Thoracic aorta (tissue), 2 donors: ENCODE data around the gene LNX2. TPM values are rescaled to one million over a fixed set of nuclear protein-coding genes. Genes with fewer than 3 reads are reported as not detected.

Source experiments
- ATAC-seq: fragments of 150-250 bp; one replicate; pipeline ENCODE4 v1.8.0; 2017; ENCODE audit warnings: low read depth; ENCODE audit not compliant: insufficient number of reproducible peaks, low FRiP score
- DNase-seq: peaks from one replicate; pipeline ENCODE4 v3.0.0-alpha.2; 2020; ENCODE audit warnings: low spot score
- H3K27ac ChIP-seq, 2 donors: fragments of 200-600 bp; sonication (generic); 1 replicate in 1 of 2; 2 replicates in 1 of 2; pipeline ENCODE4 v1.5.1; 2016; ENCODE audit warnings: mild to moderate bottlenecking in 2 of 2, moderate library complexity in 2 of 2
- H3K27me3 ChIP-seq: fragments of 200-600 bp; sonication (generic); replicated peaks from 2 replicates; pipeline ENCODE4 v1.6.0; 2016; ENCODE audit warnings: mild to moderate bottlenecking; ENCODE audit not compliant: insufficient read depth
- H3K36me3 ChIP-seq: fragments of 200-600 bp; sonication (generic); one replicate; pipeline ENCODE4 v1.5.1; 2016
- H3K4me1 ChIP-seq, 2 donors: fragments of 200-600 bp; sonication (generic); 1 replicate in 1 of 2; 2 replicates in 1 of 2; pipeline versions ENCODE4 v1.5.1 to v1.6.0; 2016; ENCODE audit warnings: low read depth in 2 of 2, mild to moderate bottlenecking in 1 of 2; ENCODE audit not compliant: control insufficient read depth in 1 of 2
- H3K4me3 ChIP-seq: fragments of 200-600 bp; sonication (generic); 2 replicates; pipeline ENCODE4 v1.5.1; 2016; ENCODE audit warnings: mild to moderate bottlenecking
- H3K9me3 ChIP-seq: fragments of 200-600 bp; sonication (generic); 2 replicates; pipeline ENCODE4 v1.5.1; 2016
- total RNA-seq, 2 donors: library from RNA; depleted of rRNA; stranded (reverse); fragments of >200 nt; gene quantifications; one replicate each; pipeline versions ENCODE4 v1.1.0 to v1.2.3, GENCODE V29; 2016
- TF ChIP-seq, protein P1 (sequence below): fragments of 200-600 bp; sonication (generic); IDR thresholded peaks from one replicate; pipeline ENCODE4 v1.5.1; 2019; ENCODE audit warnings: antibody characterized with exemption

Gene LNX2
- total RNA-seq, 2 donors from 2014 or later, result 7.1 to 7.6 TPM

DNA sequence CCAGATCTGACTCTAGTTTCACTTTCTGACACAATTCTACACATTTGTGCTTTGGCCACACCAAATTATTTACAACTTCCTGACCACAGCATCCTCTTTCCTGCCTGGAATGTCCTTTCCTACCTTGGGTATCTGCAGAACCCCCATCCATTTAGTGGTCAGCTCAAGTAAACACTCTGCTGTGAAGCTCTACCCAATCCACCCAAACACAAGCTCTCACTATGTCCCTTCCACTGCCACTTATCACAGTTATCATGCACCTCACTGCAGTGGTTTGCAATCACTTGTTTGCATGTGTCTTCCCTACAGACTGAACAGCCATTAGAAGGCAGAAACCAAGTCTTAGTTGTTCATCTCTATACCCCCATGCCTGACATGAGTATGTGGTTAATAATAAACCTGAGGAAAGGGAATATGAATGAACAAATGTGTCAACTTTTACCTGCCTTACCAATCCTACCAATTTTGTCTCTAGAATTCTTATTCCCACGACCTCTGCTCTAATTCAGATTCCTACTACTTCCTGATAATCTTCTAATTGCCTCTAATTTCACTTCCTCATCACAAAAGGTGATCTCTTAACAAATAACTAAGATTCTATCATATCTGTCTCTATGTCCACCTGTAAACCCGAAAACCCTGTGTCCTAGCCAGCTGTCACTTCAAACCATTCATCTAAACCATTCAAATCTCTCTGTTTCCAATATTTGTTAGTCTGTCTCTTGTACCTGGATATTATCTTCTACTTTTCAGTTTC lies 25.1 kb downstream of the LNX2 start:
- Histone ChIP-seq H3K4me1 (peaks cover 5 to 8% of the 10 kb centered on the region in 2 donors), H3K4me3 (no peak overlapping the region), H3K27ac (no peak overlapping the region), H3K36me3 (no peaks in the 10 kb centered on the region), H3K9me3 (no peaks in the 10 kb centered on the region), H3K27me3 (no peaks in the 10 kb centered on the region)
- TF ChIP-seq, protein P1, sequence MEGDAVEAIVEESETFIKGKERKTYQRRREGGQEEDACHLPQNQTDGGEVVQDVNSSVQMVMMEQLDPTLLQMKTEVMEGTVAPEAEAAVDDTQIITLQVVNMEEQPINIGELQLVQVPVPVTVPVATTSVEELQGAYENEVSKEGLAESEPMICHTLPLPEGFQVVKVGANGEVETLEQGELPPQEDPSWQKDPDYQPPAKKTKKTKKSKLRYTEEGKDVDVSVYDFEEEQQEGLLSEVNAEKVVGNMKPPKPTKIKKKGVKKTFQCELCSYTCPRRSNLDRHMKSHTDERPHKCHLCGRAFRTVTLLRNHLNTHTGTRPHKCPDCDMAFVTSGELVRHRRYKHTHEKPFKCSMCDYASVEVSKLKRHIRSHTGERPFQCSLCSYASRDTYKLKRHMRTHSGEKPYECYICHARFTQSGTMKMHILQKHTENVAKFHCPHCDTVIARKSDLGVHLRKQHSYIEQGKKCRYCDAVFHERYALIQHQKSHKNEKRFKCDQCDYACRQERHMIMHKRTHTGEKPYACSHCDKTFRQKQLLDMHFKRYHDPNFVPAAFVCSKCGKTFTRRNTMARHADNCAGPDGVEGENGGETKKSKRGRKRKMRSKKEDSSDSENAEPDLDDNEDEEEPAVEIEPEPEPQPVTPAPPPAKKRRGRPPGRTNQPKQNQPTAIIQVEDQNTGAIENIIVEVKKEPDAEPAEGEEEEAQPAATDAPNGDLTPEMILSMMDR, result no peak
- DNase-seq, result no peak
- no peak for ATAC-seq

DNA sequence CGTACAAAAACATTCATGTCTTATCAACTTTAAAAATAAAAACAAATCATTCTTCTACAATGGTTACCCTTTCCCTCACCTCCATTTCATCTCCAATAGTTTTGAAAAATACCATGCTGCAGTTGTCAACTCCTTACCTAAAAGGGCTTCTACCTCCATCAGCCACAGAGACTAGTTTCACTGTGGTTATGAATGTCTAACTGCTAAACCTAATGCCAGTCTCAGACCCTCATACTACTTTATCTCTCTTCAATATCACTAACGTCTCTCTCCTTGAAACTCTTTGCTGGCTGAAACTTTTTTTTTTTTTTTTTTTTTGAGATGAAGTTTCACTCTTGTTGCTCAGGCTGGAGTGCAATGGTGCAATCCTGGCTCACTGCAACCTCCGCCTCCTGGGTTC lies 27.1 kb downstream of the LNX2 start:
- H3K36me3 ChIP-seq, result no peaks in the 10 kb centered on the region
- ATAC-seq (no peak), DNase-seq (no peak)
- no peaks in the 10 kb centered on the region for H3K4me1 ChIP-seq
- H3K27me3 ChIP-seq, result no peaks in the 10 kb centered on the region
- H3K27ac ChIP-seq, result no peak overlapping the region
- H3K9me3 ChIP-seq, result no peaks in the 10 kb centered on the region
- H3K4me3 ChIP-seq, result no peak overlapping the region
- TF ChIP-seq, protein P1, result no peak

DNA sequence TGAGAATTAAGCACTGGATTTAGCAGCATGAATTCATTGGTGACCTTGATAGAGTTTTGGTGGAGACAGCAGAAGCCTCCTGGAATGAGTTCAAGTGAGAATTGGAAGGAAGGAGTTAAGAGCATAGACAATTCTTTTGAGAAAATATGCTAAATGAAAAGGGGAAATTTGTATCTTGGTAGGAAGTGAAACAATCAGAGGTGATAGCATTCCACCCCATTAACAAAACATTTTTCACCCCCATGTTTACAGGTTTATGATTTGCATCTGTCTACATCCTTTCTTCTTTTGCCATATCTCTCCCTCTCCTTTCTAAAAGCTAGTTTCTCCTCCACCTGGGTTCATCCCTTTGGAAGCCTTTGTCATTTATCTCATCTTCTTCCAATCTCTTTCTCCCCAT lies 27.5 kb downstream of the LNX2 start:
- TF ChIP-seq, protein P1, result no peak
- no peaks in the 10 kb centered on the region for H3K36me3 ChIP-seq
- H3K27ac ChIP-seq, result no peak overlapping the region
- no peaks in the 10 kb centered on the region for H3K27me3 ChIP-seq
- DNase-seq, result no peak
- H3K9me3 ChIP-seq, result no peaks in the 10 kb centered on the region
- no peak overlapping the region for H3K4me3 ChIP-seq
- ATAC-seq, result no peak
- no peaks in the 10 kb centered on the region for H3K4me1 ChIP-seq

DNA sequence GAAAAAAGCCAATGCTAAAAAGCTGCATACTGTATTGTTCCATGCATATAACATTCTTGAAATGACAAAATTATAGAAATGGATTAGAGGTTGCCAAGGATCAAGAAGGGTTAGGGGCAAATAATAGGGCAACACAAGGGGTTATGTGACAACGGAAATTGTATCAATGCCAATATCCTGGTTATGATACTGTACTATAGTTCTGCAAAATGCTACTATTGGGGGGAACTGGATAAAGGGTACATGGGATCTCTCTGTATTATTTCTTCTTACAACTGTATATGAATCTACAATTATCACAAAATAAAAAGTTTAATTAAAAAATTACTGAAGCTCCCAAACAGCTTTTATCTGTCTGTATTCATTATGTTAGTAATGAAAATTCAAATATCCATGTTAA lies 31.9 kb downstream of the LNX2 start:
- Histone ChIP-seq H3K9me3 (no peaks in the 10 kb centered on the region), H3K4me3 (no peak overlapping the region), H3K36me3 (no peaks in the 10 kb centered on the region), H3K4me1 (peaks cover 0 to 9% of the 10 kb centered on the region in 2 donors), H3K27ac (no peak overlapping the region), H3K27me3 (no peaks in the 10 kb centered on the region)
- no peak for DNase-seq
- no peak for ATAC-seq
- TF ChIP-seq, protein P1, result no peak

DNA sequence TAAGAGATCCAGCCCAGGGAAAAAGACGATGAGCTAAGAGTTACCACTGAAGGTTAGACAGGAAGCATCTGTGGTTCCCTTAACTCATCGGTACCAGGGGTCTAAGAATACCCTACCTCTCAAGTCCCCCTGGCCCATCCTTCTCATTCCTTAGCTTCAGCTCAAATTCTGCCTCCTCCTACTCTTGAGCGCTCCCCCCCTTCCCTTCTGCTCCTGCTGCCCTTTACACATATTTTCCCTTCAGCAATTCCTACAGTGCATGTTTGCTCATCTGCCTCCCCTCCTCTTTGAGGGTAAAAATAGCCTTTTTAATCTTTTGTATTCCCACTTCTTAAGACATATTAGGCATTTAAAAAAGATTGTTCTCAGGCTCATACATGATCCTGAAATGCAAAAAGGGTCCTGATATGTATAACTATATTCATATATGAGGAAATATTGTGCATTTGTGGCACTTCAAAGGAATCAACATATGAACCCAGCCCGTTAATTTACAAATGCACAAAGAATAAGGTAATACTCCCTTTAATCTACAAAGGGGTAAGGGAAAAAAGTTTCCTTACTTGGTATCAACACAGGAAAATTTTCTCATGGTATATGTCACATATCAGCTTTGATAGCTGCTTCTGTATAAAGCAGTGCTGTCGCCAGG lies 33.1 kb downstream of the LNX2 start:
- no peak overlapping the region for H3K4me3 ChIP-seq
- ATAC-seq, result no peak
- peaks cover 0 to 12% of the 10 kb centered on the region in 2 donors for H3K4me1 ChIP-seq
- TF ChIP-seq, protein P1, result no peak
- H3K27ac ChIP-seq, result no peak overlapping the region
- no peaks in the 10 kb centered on the region for H3K9me3 ChIP-seq
- DNase-seq, result no peak
- H3K27me3 ChIP-seq, result no peaks in the 10 kb centered on the region
- no peaks in the 10 kb centered on the region for H3K36me3 ChIP-seq
